NB4 (cell line): ENCODE data around the gene PMPCA.

ENCODE experiments used
- MYC ChIP-seq: IDR thresholded peaks from 2 replicates; pipeline ENCODE4 v1.6.1; 2011; ENCODE audit warnings: low read depth, low read length
- POLR2A ChIP-seq: IDR thresholded peaks from 2 replicates; pipeline ENCODE4 v1.6.1; 2011; ENCODE audit warnings: mild to moderate bottlenecking; ENCODE audit not compliant: insufficient read length; ENCODE audit errors: extremely low read depth
- TF ChIP-seq, protein P1 (sequence below): IDR thresholded peaks from one replicate; pipeline ENCODE4 v1.5.1; 2012; ENCODE audit warnings: low read depth, low read length

DNA sequence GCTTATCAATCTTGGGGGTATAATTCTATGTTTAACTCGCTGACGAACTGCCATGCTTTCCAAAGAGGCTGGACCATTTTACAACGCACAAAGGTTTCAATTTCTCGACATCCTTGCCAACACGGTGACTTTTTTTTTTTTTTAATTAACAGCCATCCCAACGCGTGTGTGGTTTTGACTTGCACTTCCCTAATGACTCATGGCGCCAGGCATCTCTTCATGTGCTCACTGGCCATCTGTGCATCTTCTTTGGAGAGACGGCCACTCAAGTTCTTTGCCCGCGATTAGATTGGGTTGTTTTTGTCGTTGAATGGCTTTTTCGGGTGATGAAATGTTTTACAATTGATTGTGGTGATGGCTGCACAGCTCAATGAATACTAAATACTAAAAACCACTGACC, 24.4 kb upstream of the PMPCA start:
- TF ChIP-seq, protein P1, sequence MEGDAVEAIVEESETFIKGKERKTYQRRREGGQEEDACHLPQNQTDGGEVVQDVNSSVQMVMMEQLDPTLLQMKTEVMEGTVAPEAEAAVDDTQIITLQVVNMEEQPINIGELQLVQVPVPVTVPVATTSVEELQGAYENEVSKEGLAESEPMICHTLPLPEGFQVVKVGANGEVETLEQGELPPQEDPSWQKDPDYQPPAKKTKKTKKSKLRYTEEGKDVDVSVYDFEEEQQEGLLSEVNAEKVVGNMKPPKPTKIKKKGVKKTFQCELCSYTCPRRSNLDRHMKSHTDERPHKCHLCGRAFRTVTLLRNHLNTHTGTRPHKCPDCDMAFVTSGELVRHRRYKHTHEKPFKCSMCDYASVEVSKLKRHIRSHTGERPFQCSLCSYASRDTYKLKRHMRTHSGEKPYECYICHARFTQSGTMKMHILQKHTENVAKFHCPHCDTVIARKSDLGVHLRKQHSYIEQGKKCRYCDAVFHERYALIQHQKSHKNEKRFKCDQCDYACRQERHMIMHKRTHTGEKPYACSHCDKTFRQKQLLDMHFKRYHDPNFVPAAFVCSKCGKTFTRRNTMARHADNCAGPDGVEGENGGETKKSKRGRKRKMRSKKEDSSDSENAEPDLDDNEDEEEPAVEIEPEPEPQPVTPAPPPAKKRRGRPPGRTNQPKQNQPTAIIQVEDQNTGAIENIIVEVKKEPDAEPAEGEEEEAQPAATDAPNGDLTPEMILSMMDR, result no peak
- TF ChIP-seq POLR2A (no peak), MYC (peak; percentile 88)
